Endothelial cell of umbilical vein (primary cell): Measurements from ENCODE around the gene FTSJ1. TPM values are rescaled to one million over a fixed set of nuclear protein-coding genes. Genes with fewer than 3 reads are reported as not detected.

Source experiments
- BruUV-seq: library from RNA; stranded (reverse); fragments of 400-500 nt; replicated peaks from 2 replicates; lab custom pipeline; 2021; lab: Mats Ljungman, UMichigan
- CTCF ChIA-PET: fragments of 300-600, 350-600 bp; sonication (Branson Sonifier 250); formaldehyde crosslinking; loops from one replicate; lab custom pipeline; 2021; ENCODE audit warnings: antibody characterized with exemption, inconsistent platforms; lab: Charles Lee
- POLR2A ChIA-PET: fragments of 300-600, 350-600 bp; sonication (Branson Sonifier 250); formaldehyde crosslinking; loops from one replicate; lab custom pipeline; 2021; ENCODE audit warnings: antibody characterized with exemption, inconsistent platforms; lab: Charles Lee
- DNase-seq: peaks from one replicate; pipeline ENCODE4 v3.0.0-alpha.2; 2011; ENCODE audit warnings: low read depth, low spot score
- FAIRE-seq: peaks from 2 replicates; lab custom pipeline; 2011; peaks lifted over from hg19 to GRCh38; lab: Jason Lieb, UNC
- H2AFZ ChIP-seq: 2 replicates; pipeline ENCODE4 v1.6.0; 2012; ENCODE audit warnings: low read depth, low read length, control low read depth, inconsistent platforms
- H3K27ac ChIP-seq: 2 replicates; pipeline ENCODE4 v1.5.1; 2011; ENCODE audit warnings: low read depth, mild to moderate bottlenecking, control low read depth, low read length, moderate library complexity; ENCODE audit not compliant: insufficient read depth
- H3K27me3 ChIP-seq, 2 experiments: 2 replicates each; pipeline versions ENCODE4 v1.6.0 to v1.6.1; 2011; ENCODE audit warnings: low read length in 2 of 2, mixed read lengths in 1 of 2; ENCODE audit not compliant: control insufficient read depth in 2 of 2, insufficient read depth in 2 of 2
- H3K36me3 ChIP-seq, 2 experiments: 2 replicates in 1 of 2; 3 replicates in 1 of 2; pipeline ENCODE4 v1.5.1; 2011; ENCODE audit warnings: low read length in 2 of 2, mild to moderate bottlenecking in 1 of 2, moderate library complexity in 1 of 2; ENCODE audit not compliant: control insufficient read depth in 2 of 2, insufficient read depth in 2 of 2; ENCODE audit errors: extremely low read depth in 1 of 2
- H3K4me1 ChIP-seq: 3 replicates; pipeline ENCODE4 v1.5.1; 2011; ENCODE audit warnings: mild to moderate bottlenecking, low read length; ENCODE audit not compliant: control insufficient read depth, insufficient read depth; ENCODE audit errors: extremely low read depth
- H3K4me2 ChIP-seq: 2 replicates; pipeline ENCODE4 v1.6.1; 2011; ENCODE audit warnings: low read length, control low read depth, mixed read lengths; ENCODE audit not compliant: insufficient read depth
- H3K4me3 ChIP-seq, 3 experiments: fragments of 200-600 bp in 1 of 3; sonication (generic), shearing (Covaris generic) in 1 of 3; replicated peaks in 1 of 3; 2 replicates each; pipeline ENCODE4 v1.5.1; 2011 to 2016; ENCODE audit warnings: control low read depth in 3 of 3, low read length in 3 of 3, mild to moderate bottlenecking in 2 of 3, inconsistent platforms in 1 of 3, low read depth in 1 of 3, moderate library complexity in 1 of 3; ENCODE audit not compliant: insufficient read depth in 1 of 3
- H3K79me2 ChIP-seq: 2 replicates; pipeline ENCODE4 v1.6.0; 2012; ENCODE audit warnings: low read length, inconsistent platforms; ENCODE audit not compliant: control insufficient read depth, insufficient read depth
- H3K9ac ChIP-seq: replicated peaks from 2 replicates; pipeline ENCODE3; 2011; ENCODE audit warnings: low read length, control low read depth; ENCODE audit not compliant: insufficient read depth; ENCODE audit errors: extremely low read depth
- H3K9me1 ChIP-seq: replicated peaks from 3 replicates; pipeline ENCODE4 v1.6.0; 2011; ENCODE audit warnings: mild to moderate bottlenecking, low read length; ENCODE audit not compliant: control insufficient read depth, insufficient read depth; ENCODE audit errors: extremely low read depth
- H3K9me3 ChIP-seq: replicated peaks from 2 replicates; pipeline ENCODE4 v1.5.1; 2012; ENCODE audit warnings: low read length, inconsistent platforms; ENCODE audit not compliant: control insufficient read depth, insufficient read depth
- H4K20me1 ChIP-seq: replicated peaks from 2 replicates; pipeline ENCODE3; 2011; ENCODE audit warnings: mild to moderate bottlenecking, low read length; ENCODE audit not compliant: control insufficient read depth, insufficient read depth; ENCODE audit errors: extremely low read depth
- EZH2 ChIP-seq: IDR thresholded peaks from 2 replicates; pipeline ENCODE4 v1.6.1; 2012; ENCODE audit warnings: borderline replicate concordance, low read depth, mild to moderate bottlenecking, moderate library complexity, low read length, inconsistent platforms; ENCODE audit not compliant: severe bottlenecking
- FOS ChIP-seq: IDR thresholded peaks from 2 replicates; pipeline ENCODE4 v1.6.1; 2011; ENCODE audit warnings: mild to moderate bottlenecking, low read length, moderate library complexity, borderline replicate concordance; ENCODE audit not compliant: insufficient read depth
- GATA2 ChIP-seq: IDR thresholded peaks from 2 replicates; pipeline ENCODE4 v1.7.0; 2011; ENCODE audit warnings: low read depth, mild to moderate bottlenecking, moderate library complexity, mixed read lengths, low read length; ENCODE audit not compliant: insufficient read length, insufficient read depth
- JUN ChIP-seq: IDR thresholded peaks from 2 replicates; pipeline ENCODE4 v1.6.1; 2011; ENCODE audit warnings: borderline replicate concordance, low read depth; ENCODE audit not compliant: insufficient read length, insufficient read depth
- MYC ChIP-seq: IDR thresholded peaks from one replicate; pipeline ENCODE4 v1.6.1; 2011; ENCODE audit warnings: mild to moderate bottlenecking, low read depth, low read length
- POLR2A ChIP-seq: IDR thresholded peaks from 2 replicates; pipeline ENCODE4 v1.6.1; 2012; ENCODE audit warnings: low read depth, mild to moderate bottlenecking, control low read depth, low read length
- POLR2AphosphoS5 ChIP-seq: IDR thresholded peaks from 2 replicates; pipeline ENCODE4 v1.6.1; 2012; ENCODE audit warnings: low read depth, mild to moderate bottlenecking, control low read depth, low read length, moderate library complexity; ENCODE audit not compliant: insufficient read depth
- dilution Hi-C: fragments of 300-500 bp; cut with MboI; formaldehyde crosslinking; loops from one replicate; pipeline ENCODE4 v1.15.0; 2019; ENCODE audit warnings: low sequenced_read_pairs; ENCODE audit not compliant: extremely low pct_ligation_motif_present
- intact Hi-C: fragments of 100-400 bp; cut with micrococcal nuclease; formaldehyde crosslinking; loops from one replicate; pipeline ENCODE4 v1.10.0; 2022
- polyA plus RNA-seq, 4 experiments: library from polyadenylated mRNA; depleted of rRNA in 3 of 4; stranded (reverse) in 3 of 4; unstranded in 1 of 4; fragments of >200 nt; gene quantifications; 2 replicates each; pipeline versions ENCODE4 v1.2.1 to v1.2.3, GENCODE V29; 2011 to 2012; ENCODE audit warnings: missing spikeins in 1 of 4
- total RNA-seq: library from RNA; stranded (reverse); gene quantifications from 2 replicates; pipeline ENCODE4 v1.2.3, GENCODE V29; 2021
- TF ChIP-seq, protein P1 (sequence below): IDR thresholded peaks from 2 replicates; pipeline ENCODE4 v1.6.1; 2011; ENCODE audit not compliant: insufficient read depth, insufficient read length
- TF ChIP-seq, protein P2 (sequence below), 2 donors: IDR thresholded peaks; 1 replicate in 1 of 2; 2 replicates in 1 of 2; pipeline ENCODE4 v1.5.1; 2011; ENCODE audit warnings: low read length in 2 of 2, mild to moderate bottlenecking in 2 of 2, moderate library complexity in 2 of 2, control low read depth in 1 of 2, inconsistent platforms in 1 of 2, low read depth in 1 of 2; ENCODE audit not compliant: insufficient read depth in 1 of 2; ENCODE audit errors: extremely low read depth in 1 of 2

Gene FTSJ1
- total and polyA plus RNA-seq, 2 donors (not counting 3 experiments of a cell fraction or from before 2014, with no cell fraction given) = 59.9 to 63.9 TPM

DNA sequence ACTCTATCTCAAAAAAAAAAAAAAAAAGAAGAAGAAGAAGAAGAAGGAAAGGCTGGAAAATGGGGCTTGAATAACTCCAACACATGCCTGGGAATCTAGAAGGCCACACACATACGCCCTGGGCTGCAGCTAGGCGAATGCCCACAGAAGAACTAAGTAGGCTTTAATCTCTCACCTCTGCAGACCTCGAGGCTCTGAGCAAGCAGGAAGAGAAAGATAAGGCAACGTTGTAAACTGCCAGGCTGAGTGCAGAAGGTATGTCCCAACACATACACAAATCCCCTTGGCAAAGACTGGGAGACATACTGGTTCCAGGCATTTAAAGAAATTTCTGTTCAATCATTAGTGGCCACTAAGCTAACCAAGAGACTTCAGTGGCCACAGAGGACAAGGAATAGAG lies 24.3 kb upstream of the FTSJ1 start:
- DNase-seq (no peak), FAIRE-seq (peak; percentile 43)
- no peaks in the 10 kb centered on the region for H3K9me1 ChIP-seq
- dilution Hi-C loops = no loop called here
- CTCF ChIA-PET = no interaction called here
- no peaks in the 10 kb centered on the region for H3K79me2 ChIP-seq
- no peaks in the 10 kb centered on the region for H3K27me3 ChIP-seq
- POLR2A ChIA-PET = no interaction called here
- H3K4me3 ChIP-seq = no peak overlapping the region
- no TSS peak for BruUV-seq
- H2AFZ ChIP-seq = no peak overlapping the region
- no peaks in the 10 kb centered on the region for H3K36me3 ChIP-seq
- H4K20me1 ChIP-seq = no peaks in the 10 kb centered on the region
- H3K9ac ChIP-seq = no peak overlapping the region
- H3K4me2 ChIP-seq = no peak overlapping the region
- H3K4me1 ChIP-seq = no peaks in the 10 kb centered on the region
- intact Hi-C loops = no loop called here
- TF ChIP-seq GATA2 (no peak), POLR2AphosphoS5 (no peak), MYC (no peak), JUN (no peak), EZH2 (no peak), POLR2A (no peak), FOS (no peak)
- TF ChIP-seq, protein P1, sequence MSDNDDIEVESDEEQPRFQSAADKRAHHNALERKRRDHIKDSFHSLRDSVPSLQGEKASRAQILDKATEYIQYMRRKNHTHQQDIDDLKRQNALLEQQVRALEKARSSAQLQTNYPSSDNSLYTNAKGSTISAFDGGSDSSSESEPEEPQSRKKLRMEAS = no peak
- TF ChIP-seq, protein P2, sequence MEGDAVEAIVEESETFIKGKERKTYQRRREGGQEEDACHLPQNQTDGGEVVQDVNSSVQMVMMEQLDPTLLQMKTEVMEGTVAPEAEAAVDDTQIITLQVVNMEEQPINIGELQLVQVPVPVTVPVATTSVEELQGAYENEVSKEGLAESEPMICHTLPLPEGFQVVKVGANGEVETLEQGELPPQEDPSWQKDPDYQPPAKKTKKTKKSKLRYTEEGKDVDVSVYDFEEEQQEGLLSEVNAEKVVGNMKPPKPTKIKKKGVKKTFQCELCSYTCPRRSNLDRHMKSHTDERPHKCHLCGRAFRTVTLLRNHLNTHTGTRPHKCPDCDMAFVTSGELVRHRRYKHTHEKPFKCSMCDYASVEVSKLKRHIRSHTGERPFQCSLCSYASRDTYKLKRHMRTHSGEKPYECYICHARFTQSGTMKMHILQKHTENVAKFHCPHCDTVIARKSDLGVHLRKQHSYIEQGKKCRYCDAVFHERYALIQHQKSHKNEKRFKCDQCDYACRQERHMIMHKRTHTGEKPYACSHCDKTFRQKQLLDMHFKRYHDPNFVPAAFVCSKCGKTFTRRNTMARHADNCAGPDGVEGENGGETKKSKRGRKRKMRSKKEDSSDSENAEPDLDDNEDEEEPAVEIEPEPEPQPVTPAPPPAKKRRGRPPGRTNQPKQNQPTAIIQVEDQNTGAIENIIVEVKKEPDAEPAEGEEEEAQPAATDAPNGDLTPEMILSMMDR (IDR thresholded peaks at IDR 0.05; ENCODE audit: extremely low read depth in 1 of 2, insufficient read depth in 1 of 2, low read depth in 1 of 2, low read length in 2 of 2) = no peak
- no peak overlapping the region for H3K27ac ChIP-seq
- H3K9me3 ChIP-seq = no peaks in the 10 kb centered on the region
